Transverse colon (tissue), 3 donors: ENCODE measurements around the gene GMEB2.

Experiments
- CTCF ChIP-seq, 5 experiments: fragments of 200-600 bp in 3 of 5; fragments of 450-650 bp in 2 of 5; sonication (generic) in 3 of 5; IDR thresholded peaks; 1 replicate in 2 of 5; 2 replicates in 3 of 5; pipeline ENCODE4 v1.5.1; 2016 to 2017; ENCODE audit warnings: antibody characterized with exemption in 5 of 5, inconsistent platforms in 3 of 5, mild to moderate bottlenecking in 2 of 5, moderate library complexity in 1 of 5
- EP300 ChIP-seq: sonication (generic); formaldehyde crosslinking; IDR thresholded peaks from one replicate; pipeline ENCODE4 v1.6.1; 2017; ENCODE audit warnings: antibody characterized with exemption, low read depth
- POLR2A ChIP-seq: fragments of 450-650 bp; IDR thresholded peaks from one replicate; pipeline ENCODE4 v1.6.1; 2016; ENCODE audit warnings: antibody characterized with exemption, mild to moderate bottlenecking, moderate library complexity

DNA sequence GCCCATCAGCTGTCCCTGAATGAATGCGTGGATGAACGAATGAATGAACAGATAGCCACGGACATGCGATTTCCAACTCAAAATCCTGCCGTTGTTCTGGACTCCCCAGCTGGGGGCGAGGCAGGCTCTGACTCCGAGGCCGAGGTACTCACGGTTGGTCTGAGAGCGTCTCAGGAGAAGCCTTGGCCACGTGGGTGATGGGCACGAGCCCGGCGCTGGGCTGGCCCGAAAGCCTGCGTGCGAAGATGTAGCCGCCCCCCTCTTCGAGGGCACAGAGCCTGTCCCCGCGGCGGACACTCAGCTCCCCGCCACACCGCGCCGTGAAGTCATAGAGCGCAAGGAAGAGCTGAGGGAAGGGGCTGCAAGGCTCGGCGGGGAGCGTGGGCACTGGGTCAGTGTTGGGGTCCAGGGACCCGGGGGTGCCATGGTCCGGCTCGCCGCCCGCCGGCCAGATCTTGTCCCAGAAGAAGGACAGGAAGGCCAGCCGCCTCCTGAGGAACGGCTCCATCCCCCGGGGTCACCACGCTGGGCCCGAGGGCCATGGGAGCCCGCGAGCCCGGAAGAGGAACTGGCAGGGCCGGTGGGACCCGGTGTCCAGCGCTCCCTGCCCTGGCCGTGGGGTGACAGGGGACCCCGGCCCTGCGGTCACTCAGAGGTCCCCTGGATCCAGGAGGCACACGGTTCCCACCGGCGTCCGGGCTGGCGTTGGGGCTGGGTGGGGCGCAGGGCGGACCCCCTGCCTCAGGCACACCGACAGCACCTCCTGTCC lies 79.8 kb downstream of the GMEB2 start:
- TF ChIP-seq POLR2A: no peak
- TF ChIP-seq CTCF (IDR thresholded peaks at IDR 0.05): no peak
- no peak for TF ChIP-seq EP300
